Stimulated activated memory B cell treated with anti-CD40 and anti-IgM and Interleukin-4, amounts not matched to agents 10 μg/mL and 1 μg/mL and 100 μg/mL, for 72 hours (primary cell): ENCODE measurements around the gene STAT4.

Source experiments
- ATAC-seq: fragments of 150-1000 bp; cut with Tn5 transposase; 2 replicates; pipeline ENCODE4 v1.10.0; 2021
- H3K27ac Mint-ChIP-seq: one replicate; pipeline ENCODE4 v1.8.0; 2022; ENCODE audit warnings: mild to moderate bottlenecking, mixed read lengths
- H3K27me3 Mint-ChIP-seq: one replicate; pipeline ENCODE4 v1.8.0; 2022; ENCODE audit warnings: mixed read lengths
- H3K36me3 Mint-ChIP-seq: one replicate; pipeline ENCODE4 v1.8.0; 2022; ENCODE audit warnings: mixed read lengths
- H3K4me1 Mint-ChIP-seq: one replicate; pipeline ENCODE4 v1.8.0; 2022; ENCODE audit warnings: mixed read lengths
- H3K4me3 Mint-ChIP-seq: one replicate; pipeline ENCODE4 v1.8.0; 2022; ENCODE audit warnings: mild to moderate bottlenecking, moderate library complexity, mixed read lengths
- H3K9me3 Mint-ChIP-seq: one replicate; pipeline ENCODE4 v1.8.0; 2022; ENCODE audit warnings: mixed read lengths

Gene STAT4

DNA sequence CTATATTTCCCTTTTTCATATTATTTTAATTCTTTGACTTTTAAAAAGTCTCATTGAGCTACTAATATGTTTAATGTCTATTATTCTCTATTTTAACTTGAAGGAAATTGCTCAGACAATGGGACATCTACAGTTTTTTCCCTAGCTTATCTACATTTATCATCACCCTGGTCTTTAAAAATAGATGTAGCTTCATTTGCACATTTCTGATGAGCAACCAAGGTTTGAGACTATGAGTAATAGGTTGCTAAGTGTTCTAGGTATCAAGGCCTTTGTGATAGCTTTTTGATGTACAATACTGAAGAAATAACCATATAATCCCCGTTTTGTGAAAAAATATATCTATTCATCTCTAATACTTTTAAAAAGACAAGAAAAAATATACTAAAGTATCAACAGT lies 47.0 kb downstream of the STAT4 start:
- ATAC-seq = no peak
- no peaks in the 10 kb centered on the region for H3K4me1 Mint-ChIP-seq
- H3K4me3 Mint-ChIP-seq = no peak overlapping the region

DNA sequence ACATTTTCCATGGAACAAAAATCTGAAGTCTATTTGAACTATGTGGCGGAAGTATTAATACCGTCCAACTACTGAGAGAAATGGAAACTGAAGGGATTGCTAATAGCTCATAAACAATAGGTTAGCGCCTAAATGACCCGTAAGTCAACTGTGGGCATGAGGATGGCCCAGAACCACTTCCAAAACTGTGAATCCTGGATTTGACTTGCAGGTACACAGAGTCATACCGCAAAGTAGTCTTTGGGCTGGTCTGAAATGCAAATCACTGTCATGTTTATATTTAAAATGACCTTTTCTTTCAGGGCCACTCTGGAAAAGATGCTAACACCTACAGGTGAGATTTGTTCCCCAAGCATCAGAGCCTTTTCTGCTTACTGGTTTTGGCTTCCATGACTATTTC lies 50.6 kb downstream of the STAT4 start:
- no peaks in the 10 kb centered on the region for H3K4me1 Mint-ChIP-seq
- H3K27ac Mint-ChIP-seq = no peak overlapping the region
- H3K4me3 Mint-ChIP-seq = no peak overlapping the region
- H3K27me3 Mint-ChIP-seq = no peaks in the 10 kb centered on the region
- peaks cover 22% of the 10 kb centered on the region for H3K36me3 Mint-ChIP-seq
- peaks cover 7% of the 10 kb centered on the region for H3K9me3 Mint-ChIP-seq
- ATAC-seq = no peak

More for the DNA sequence above, 47.0 kb downstream of the STAT4 start:
- peaks cover 16% of the 10 kb centered on the region for H3K36me3 Mint-ChIP-seq
- no peak overlapping the region for H3K27ac Mint-ChIP-seq
- no peaks in the 10 kb centered on the region for H3K27me3 Mint-ChIP-seq
- no peaks in the 10 kb centered on the region for H3K9me3 Mint-ChIP-seq

DNA sequence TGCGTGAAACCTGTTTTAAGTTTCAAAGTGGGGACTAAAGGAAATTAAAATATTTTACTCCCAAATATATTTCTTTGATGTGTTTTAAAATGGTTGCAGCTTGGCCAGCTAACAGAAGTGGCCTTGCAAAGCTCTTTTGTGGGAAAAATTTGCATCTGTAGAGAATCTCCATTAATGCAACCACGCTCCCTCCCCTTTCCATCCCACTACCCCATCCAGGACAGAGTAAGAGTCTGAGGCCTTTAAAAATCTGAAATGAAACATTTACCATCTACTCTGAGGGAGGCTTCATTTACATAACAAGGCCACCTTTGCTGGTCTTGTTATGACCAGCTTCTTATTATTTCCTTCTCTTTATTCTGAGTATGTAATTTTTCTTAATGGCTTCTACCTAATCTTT lies 63.5 kb downstream of the STAT4 start:
- ATAC-seq = no peak
- Mint-ChIP-seq H3K27me3 (peaks cover 15% of the 10 kb centered on the region), H3K9me3 (no peaks in the 10 kb centered on the region), H3K36me3 (peaks cover 28% of the 10 kb centered on the region), H3K27ac (no peak overlapping the region), H3K4me3 (no peak overlapping the region), H3K4me1 (no peaks in the 10 kb centered on the region)

DNA sequence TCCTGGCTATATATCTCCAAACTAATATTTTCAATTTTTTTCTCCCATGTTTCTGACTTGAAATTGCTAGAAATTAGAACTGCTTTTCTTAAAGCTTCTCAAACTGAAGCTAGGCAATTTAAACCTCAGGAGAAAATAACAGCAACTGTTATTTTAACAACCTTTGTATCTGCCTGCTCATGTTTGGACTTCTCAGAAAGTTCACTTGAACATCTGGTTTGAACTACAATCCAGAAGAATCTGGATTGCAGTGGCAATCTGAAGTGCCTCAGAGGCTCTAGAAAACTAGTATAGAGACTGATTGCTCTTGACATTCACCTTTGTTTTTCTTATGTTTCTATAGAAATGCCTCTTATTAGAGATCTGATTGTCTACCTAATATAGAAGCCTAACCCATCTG lies 64.1 kb downstream of the STAT4 start:
- H3K4me3 Mint-ChIP-seq = no peak overlapping the region
- peaks cover 34% of the 10 kb centered on the region for H3K36me3 Mint-ChIP-seq
- peaks cover under 1% of the 10 kb centered on the region for H3K9me3 Mint-ChIP-seq
- H3K27ac Mint-ChIP-seq = no peak overlapping the region
- no peak for ATAC-seq
- no peaks in the 10 kb centered on the region for H3K4me1 Mint-ChIP-seq
- H3K27me3 Mint-ChIP-seq = peaks cover 15% of the 10 kb centered on the region

DNA sequence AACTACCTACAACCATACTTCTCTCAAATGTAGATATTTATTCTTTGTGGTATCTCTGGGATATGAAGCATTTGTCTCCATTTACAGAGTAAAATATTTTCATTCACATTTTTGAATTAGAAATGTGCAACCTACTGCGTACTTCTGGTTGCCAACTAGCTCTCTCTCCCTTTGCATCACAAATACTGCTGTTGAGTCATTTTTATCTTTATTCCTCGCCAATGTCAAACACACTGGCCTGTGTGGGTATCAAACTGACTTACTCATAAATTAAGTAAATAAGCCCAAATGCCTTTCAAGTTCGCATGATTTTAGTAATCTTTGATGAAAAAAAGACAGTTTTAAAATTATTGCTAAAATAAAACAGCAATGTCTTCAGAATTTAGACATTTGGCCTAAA lies 67.3 kb downstream of the STAT4 start:
- H3K36me3 Mint-ChIP-seq = peaks cover 43% of the 10 kb centered on the region
- no peak for ATAC-seq

DNA sequence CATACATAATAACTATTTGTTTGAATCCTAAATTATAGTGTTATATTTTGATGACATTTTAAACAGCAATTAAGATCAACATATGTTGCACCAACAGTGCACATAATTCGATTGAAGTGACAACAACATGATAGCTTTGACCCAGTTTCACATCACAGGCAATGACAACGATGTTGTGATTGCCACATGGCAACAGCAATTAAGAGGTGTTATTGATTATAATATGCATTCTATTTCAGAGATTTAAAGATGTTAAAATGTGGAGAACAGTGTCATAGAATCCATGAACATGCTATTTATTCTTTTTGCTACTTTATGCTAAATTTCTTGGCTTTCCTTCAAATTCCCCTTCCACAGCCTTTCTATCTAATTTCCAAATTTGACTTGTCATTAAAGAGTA lies 68.5 kb downstream of the STAT4 start:
- ATAC-seq = no peak
- Mint-ChIP-seq H3K9me3 (peaks cover 2% of the 10 kb centered on the region), H3K4me3 (no peak overlapping the region), H3K36me3 (peaks cover 38% of the 10 kb centered on the region), H3K4me1 (no peaks in the 10 kb centered on the region), H3K27ac (no peak overlapping the region), H3K27me3 (peaks cover 15% of the 10 kb centered on the region)

More for the DNA sequence above, 67.3 kb downstream of the STAT4 start:
- peaks cover 15% of the 10 kb centered on the region for H3K27me3 Mint-ChIP-seq
- H3K4me1 Mint-ChIP-seq = no peaks in the 10 kb centered on the region
- H3K9me3 Mint-ChIP-seq = peaks cover 2% of the 10 kb centered on the region
- no peak overlapping the region for H3K4me3 Mint-ChIP-seq
- no peak overlapping the region for H3K27ac Mint-ChIP-seq

DNA sequence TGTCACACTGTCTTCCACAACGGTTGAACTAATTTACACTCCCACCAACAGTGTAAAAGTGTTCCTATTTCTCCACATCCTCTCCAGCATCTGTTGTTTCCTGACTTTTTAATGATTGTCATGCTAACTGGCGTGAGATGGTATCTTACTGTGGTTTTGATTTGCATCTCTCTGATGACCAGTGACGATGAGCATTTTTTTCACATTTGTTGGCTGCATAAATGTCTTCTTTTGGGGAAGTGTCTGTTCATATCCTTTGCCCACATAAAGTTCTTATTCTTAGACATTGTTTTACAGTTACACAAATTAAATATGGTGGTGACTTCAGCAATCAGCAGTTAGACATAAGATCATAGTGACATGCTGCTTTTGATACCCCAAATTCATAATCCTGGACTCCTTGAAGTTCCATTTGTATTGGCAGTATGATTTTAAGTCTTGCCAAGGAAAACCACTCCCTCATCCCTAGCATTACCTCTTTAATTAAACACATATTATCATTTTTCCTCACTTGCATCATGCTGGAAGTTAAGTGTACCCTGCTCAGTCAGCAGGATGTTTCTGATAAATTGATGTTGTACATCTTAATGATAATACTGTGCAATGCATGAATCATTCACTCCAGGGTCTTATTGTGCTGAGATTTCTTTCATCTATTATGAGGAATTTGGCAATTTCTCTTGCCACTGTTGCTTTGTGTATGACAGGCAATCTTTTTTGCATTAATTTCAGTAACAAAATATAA lies 69.2 kb downstream of the STAT4 start:
- ATAC-seq = no peak
- H3K36me3 Mint-ChIP-seq = peaks cover 31% of the 10 kb centered on the region
- peaks cover 2% of the 10 kb centered on the region for H3K9me3 Mint-ChIP-seq
- no peaks in the 10 kb centered on the region for H3K4me1 Mint-ChIP-seq
- H3K4me3 Mint-ChIP-seq = no peak overlapping the region
- H3K27ac Mint-ChIP-seq = no peak overlapping the region
- peaks cover 15% of the 10 kb centered on the region for H3K27me3 Mint-ChIP-seq

DNA sequence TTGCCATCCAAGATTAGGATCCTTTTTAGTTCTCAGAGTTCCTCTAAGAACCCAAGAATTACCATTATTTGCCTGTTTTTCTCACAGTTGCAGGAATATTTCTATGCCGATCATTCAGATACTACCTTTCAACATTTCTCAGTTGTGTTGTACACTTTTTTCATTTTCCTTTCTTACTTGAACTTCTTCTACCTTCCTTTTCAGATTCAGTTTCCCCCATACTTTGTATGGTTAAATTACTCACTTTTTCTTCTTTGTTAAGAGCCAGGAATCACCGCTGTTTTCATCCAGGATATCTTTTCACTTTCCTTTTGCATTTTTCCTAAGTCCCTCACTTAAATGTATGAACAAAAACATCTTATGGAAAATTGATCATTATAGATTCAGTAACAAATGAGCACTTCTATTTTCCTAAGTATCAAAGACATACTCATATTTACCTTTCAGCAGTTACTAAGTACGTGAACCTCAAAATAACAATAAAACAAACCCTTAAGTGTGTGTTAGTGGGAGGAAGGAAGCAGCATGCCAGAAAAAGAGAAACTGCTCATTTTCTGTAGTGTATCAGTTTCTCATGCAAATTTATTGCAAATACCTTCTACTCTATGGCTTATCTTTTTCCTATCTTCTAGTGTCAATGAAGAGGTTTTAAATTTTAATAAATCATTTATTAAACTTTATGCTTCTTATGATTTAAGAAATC lies 72.5 kb downstream of the STAT4 start:
- no peak for ATAC-seq
- Mint-ChIP-seq H3K36me3 (peaks cover 25% of the 10 kb centered on the region), H3K27me3 (peaks cover 9% of the 10 kb centered on the region), H3K9me3 (peaks cover 2% of the 10 kb centered on the region), H3K4me1 (no peaks in the 10 kb centered on the region), H3K27ac (no peak overlapping the region), H3K4me3 (no peak overlapping the region)

DNA sequence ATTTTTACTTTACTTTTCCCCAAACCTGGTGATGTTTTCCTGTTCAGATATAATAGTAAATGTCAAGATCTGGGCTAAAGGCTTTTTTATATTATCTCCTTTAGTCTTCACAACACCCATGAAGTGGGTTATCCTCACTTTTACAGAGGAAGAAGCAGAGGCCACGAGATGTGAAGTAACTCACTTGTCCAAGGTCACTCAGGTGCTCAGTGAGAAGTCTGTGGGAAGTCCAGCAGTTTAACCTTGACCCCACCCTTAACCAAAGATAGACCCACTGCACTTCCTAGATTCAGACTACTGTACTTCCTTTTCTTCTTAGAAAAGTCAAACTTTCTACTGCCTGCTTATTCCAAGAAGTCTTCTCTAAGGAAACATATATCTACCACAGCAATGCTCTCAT lies 80.5 kb downstream of the STAT4 start:
- H3K9me3 Mint-ChIP-seq = no peaks in the 10 kb centered on the region
- ATAC-seq = no peak
- no peak overlapping the region for H3K4me3 Mint-ChIP-seq
- H3K27me3 Mint-ChIP-seq = no peaks in the 10 kb centered on the region
- peaks cover 34% of the 10 kb centered on the region for H3K36me3 Mint-ChIP-seq
- no peaks in the 10 kb centered on the region for H3K4me1 Mint-ChIP-seq
- no peak overlapping the region for H3K27ac Mint-ChIP-seq

DNA sequence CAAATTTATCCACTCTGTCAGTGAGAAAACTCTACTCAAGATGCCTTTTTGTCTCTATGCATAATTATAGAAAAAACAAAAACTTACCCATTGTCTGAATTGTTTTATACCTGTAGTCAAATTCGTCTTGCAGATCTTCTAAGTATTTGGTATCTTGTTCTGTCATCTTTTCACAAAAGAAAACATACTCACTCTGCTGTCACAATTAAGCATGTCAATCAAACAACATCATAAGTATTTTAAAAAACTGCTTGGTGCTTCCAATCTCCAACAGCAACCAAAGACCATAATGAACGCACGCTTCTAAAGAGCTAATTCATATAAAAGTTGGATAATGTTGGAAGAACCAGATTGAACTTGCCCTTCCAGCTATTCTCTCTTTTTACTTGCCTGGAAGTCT lies 81.2 kb downstream of the STAT4 start:
- no peaks in the 10 kb centered on the region for H3K9me3 Mint-ChIP-seq
- H3K36me3 Mint-ChIP-seq = peaks cover 37% of the 10 kb centered on the region
- H3K4me3 Mint-ChIP-seq = no peak overlapping the region

DNA sequence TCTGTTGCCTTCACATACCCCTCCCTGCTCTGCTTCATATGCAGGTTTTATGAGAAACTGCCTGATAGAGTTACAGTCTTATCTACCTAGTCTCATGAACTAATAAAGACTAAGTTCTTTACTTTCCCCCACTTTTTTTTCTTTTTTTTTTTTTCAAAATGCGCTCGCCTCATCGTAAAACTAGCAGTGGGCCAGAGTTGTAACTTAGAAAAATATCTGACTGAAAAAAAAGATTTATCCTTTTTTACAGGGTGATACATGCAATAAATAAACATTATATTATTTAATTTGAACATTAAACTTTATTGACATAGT lies 83.9 kb downstream of the STAT4 start:
- H3K9me3 Mint-ChIP-seq = no peaks in the 10 kb centered on the region
- H3K4me3 Mint-ChIP-seq = no peak overlapping the region
- H3K27me3 Mint-ChIP-seq = peaks cover 5% of the 10 kb centered on the region
- H3K4me1 Mint-ChIP-seq = peaks cover 5% of the 10 kb centered on the region
- H3K27ac Mint-ChIP-seq = no peak overlapping the region
- ATAC-seq = no peak
- H3K36me3 Mint-ChIP-seq = peaks cover 54% of the 10 kb centered on the region

More for the DNA sequence above, 81.2 kb downstream of the STAT4 start:
- H3K27ac Mint-ChIP-seq = no peak overlapping the region
- H3K27me3 Mint-ChIP-seq = no peaks in the 10 kb centered on the region
- ATAC-seq = no peak
- H3K4me1 Mint-ChIP-seq = peaks cover 2% of the 10 kb centered on the region

DNA sequence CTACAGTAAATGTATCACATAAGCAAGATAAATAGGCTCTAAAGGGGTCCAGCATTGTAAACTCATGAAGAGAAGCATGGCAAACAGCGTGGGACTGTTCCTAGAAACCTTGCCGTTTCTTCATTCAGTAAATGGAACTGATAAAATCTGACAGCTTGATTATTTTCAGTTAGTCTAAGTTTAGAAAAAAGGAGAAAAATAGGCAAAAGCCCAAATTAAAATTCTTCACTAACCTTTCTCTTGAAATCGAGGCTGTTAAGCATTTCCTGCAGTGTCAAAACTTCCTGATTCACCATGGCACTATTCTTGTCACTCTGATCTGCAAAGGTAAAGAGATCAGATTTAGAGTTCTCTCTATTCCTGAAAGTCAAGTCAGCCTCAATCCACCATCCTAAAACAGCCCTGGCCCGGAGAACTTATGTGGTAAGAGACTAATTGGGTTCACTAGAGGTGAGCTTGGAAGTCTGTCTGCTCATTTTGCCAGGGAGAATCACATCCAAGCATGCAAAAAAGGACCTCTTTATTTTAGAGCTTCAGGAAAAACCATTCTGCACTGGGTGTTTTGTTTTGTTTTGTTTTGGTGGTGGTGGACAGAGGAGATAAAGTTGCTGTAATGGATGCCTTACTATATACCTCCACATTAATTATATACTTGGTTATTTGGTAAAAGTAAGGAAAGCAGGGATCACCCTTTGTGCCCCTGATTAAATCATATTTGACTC lies 84.4 kb downstream of the STAT4 start:
- Mint-ChIP-seq H3K27ac (no peak overlapping the region), H3K4me3 (no peak overlapping the region), H3K4me1 (peaks cover 5% of the 10 kb centered on the region), H3K27me3 (peaks cover 5% of the 10 kb centered on the region), H3K36me3 (peaks cover 60% of the 10 kb centered on the region), H3K9me3 (no peaks in the 10 kb centered on the region)
- no peak for ATAC-seq

DNA sequence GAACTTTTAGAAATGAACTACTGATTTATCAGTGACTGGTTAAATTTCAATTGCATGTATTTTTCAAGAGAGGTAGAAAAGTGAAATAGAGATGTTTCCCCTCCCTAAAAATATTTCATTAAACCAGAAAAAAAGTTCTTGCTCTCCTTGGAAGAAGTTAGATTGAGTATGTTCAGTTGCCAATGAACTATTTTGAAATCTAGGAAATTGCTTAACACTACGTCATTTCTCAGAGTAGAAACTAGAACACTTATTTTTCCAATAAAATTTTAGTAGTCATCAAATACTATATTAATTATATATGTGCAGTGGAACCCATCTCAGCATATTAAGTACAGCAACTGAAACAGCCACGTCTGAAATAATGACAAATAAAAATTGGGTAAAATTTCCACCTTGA lies 85.0 kb downstream of the STAT4 start:
- no peak for ATAC-seq
- Mint-ChIP-seq H3K27me3 (peaks cover 5% of the 10 kb centered on the region), H3K36me3 (peaks cover 60% of the 10 kb centered on the region), H3K4me3 (no peak overlapping the region), H3K9me3 (no peaks in the 10 kb centered on the region), H3K27ac (no peak overlapping the region), H3K4me1 (peaks cover 5% of the 10 kb centered on the region)

DNA sequence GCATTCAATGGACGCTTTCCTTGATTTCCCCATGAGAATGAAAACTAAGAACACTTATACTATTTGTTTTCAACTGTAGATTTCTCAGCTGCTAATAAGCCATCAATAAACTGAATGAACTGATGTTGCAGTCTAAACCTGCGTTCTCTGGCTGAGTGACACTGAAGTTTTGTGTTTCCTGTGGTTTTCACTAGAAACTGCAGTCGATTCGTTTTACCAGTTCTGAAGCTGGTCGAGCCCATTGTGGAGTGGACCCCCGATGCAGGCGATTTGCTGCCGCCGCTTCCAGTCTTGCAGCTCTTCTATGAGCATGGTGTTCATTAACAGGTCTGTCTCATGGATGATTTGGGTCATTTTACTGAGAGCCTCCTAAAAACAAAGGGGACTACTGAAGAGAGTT lies 86.2 kb downstream of the STAT4 start:
- Mint-ChIP-seq H3K9me3 (no peaks in the 10 kb centered on the region), H3K27me3 (peaks cover 5% of the 10 kb centered on the region), H3K36me3 (peaks cover 55% of the 10 kb centered on the region), H3K27ac (no peak overlapping the region), H3K4me1 (peaks cover 5% of the 10 kb centered on the region), H3K4me3 (no peak overlapping the region)
- no peak for ATAC-seq

DNA sequence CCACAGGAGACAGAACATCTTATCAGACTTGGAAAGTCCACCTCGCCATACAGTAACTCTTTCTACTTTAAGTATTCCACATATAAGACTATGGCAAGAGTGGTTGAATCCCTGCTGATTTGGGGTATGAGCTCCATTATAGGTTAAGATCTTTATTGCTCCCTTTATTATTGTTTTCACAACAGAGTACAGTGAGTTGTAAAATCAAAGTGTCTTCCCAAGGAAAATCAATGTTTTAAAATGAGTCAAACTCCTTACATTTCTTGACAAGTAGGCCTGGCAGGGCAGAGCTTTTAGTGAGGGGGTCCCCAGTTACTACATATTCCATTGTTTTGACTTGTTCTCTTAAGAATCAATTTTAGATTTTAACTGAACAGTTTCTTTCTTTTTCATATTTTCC lies 87.2 kb downstream of the STAT4 start:
- Mint-ChIP-seq H3K4me3 (no peak overlapping the region), H3K27ac (no peak overlapping the region)

More for the DNA sequence above, 87.2 kb downstream of the STAT4 start:
- peaks cover 56% of the 10 kb centered on the region for H3K36me3 Mint-ChIP-seq
- H3K9me3 Mint-ChIP-seq = no peaks in the 10 kb centered on the region
- H3K4me1 Mint-ChIP-seq = peaks cover 5% of the 10 kb centered on the region
- peaks cover 5% of the 10 kb centered on the region for H3K27me3 Mint-ChIP-seq
- no peak for ATAC-seq
